Astrocyte of the spinal cord (primary cell): Measurements from ENCODE around the gene CDK5.

Experiments used
- DNase-seq: peaks from one replicate; pipeline ENCODE4 v3.0.0; 2011; ENCODE audit warnings: low read depth, low spot score
- H3K4me3 ChIP-seq: 2 replicates; pipeline ENCODE4 v1.5.1; 2011; ENCODE audit warnings: low read depth, mild to moderate bottlenecking, low read length, moderate library complexity
- CTCF ChIP-seq: IDR thresholded peaks from 2 replicates; pipeline ENCODE4 v1.5.1; 2012; ENCODE audit warnings: low read depth, mild to moderate bottlenecking, low read length, inconsistent platforms
- in situ Hi-C: cut with HindIII; loops from 2 replicates; pipeline ENCODE4 v1.10.0; 2017; ENCODE audit warnings: low sequenced_read_pairs

CDK5 gene

GRCh38 chr7:151073990-151074389 lies 16.3 kb upstream of the CDK5 start:
- no peak for DNase-seq

GRCh38 chr7:151071032-151071866 lies 13.6 kb upstream of the CDK5 start:
- in situ Hi-C loops: no loop called here
- H3K4me3 ChIP-seq: no peak overlapping the region
- DNase-seq: no peak
- TF ChIP-seq CTCF: no peak

More at GRCh38 chr7:151073990-151074389, 16.3 kb upstream of the CDK5 start:
- H3K4me3 ChIP-seq: no peak overlapping the region
- no peak for TF ChIP-seq CTCF
- in situ Hi-C loops: no loop called here

- no peak overlapping the region for H3K4me3 ChIP-seq
- no peak for TF ChIP-seq CTCF
- in situ Hi-C loops: no loop called here
- no peak for DNase-seq
These were observed 12.9 kb upstream of the CDK5 start for GRCh38 chr7:151070574-151070960.

GRCh38 chr7:151069841-151070573 lies 12.3 kb upstream of the CDK5 start:
- in situ Hi-C loops: no loop called here
- DNase-seq: no peak
- no peak for TF ChIP-seq CTCF
- no peak overlapping the region for H3K4me3 ChIP-seq

GRCh38 chr7:151068069-151068773 lies 10.5 kb upstream of the CDK5 start:
- in situ Hi-C loops: no loop called here
- DNase-seq: no peak
- no peak for TF ChIP-seq CTCF
- no peak overlapping the region for H3K4me3 ChIP-seq

- no peak overlapping the region for H3K4me3 ChIP-seq
- in situ Hi-C loops: no loop called here
- no peak for TF ChIP-seq CTCF
- no peak for DNase-seq
These were observed 8.7 kb upstream of the CDK5 start for GRCh38 chr7:151066273-151066974.
